Astrocyte of the cerebellum (primary cell): ENCODE data around the gene KPNA6.
"Not testable (repeated sequence)": the region's sequence is repeated elsewhere in the genome, so short reads cannot be mapped to it uniquely, and the experiment has no call there.

ENCODE experiments used
- DNase-seq: peaks from one replicate; pipeline ENCODE4 v3.0.0-alpha.2; 2011; ENCODE audit warnings: low read depth
- H3K4me3 ChIP-seq: 2 replicates; pipeline ENCODE4 v1.5.1; 2011; ENCODE audit warnings: mild to moderate bottlenecking, low read depth, low read length, moderate library complexity
- CTCF ChIP-seq: IDR thresholded peaks from 2 replicates; pipeline ENCODE4 v1.5.1; 2012; ENCODE audit warnings: low read length, low read depth, moderate library complexity, mild to moderate bottlenecking; ENCODE audit errors: missing control alignments
- in situ Hi-C: cut with HindIII; loops from 2 replicates; pipeline ENCODE4 v1.10.0; 2017; ENCODE audit warnings: low sequenced_read_pairs

KPNA6 gene

GRCh38 chr1:32125313-32125712 is 17.5 kb downstream of the KPNA6 start:
- DNase-seq: no peak
- TF ChIP-seq CTCF: no peak
- H3K4me3 ChIP-seq: no peak overlapping the region
- in situ Hi-C loops: no loop called here

GRCh38 chr1:32126770-32127169 is 18.9 kb downstream of the KPNA6 start:
- DNase-seq: no peak
- no peak overlapping the region for H3K4me3 ChIP-seq
- TF ChIP-seq CTCF: no peak
- in situ Hi-C loops: no loop called here

GRCh38 chr1:32127409-32128198 is 19.7 kb downstream of the KPNA6 start:
- DNase-seq: no peak
- no peak overlapping the region for H3K4me3 ChIP-seq
- no peak for TF ChIP-seq CTCF
- in situ Hi-C loops: no loop called here

- H3K4me3 ChIP-seq: no peak overlapping the region
- no peak for TF ChIP-seq CTCF
- in situ Hi-C loops: no loop called here
Measured at GRCh38 chr1:32128479-32128878, 20.6 kb downstream of the KPNA6 start.

GRCh38 chr1:32128964-32129363 is 21.1 kb downstream of the KPNA6 start:
- H3K4me3 ChIP-seq: no peak overlapping the region
- no peak for DNase-seq
- in situ Hi-C loops: no loop called here
- TF ChIP-seq CTCF: no peak

More at GRCh38 chr1:32128479-32128878, 20.6 kb downstream of the KPNA6 start:
- DNase-seq: no peak

GRCh38 chr1:32133950-32134280 is 26.1 kb downstream of the KPNA6 start:
- DNase-seq, H3K4me3 ChIP-seq, in situ Hi-C loops: not testable (repeated sequence)

- DNase-seq: no peak
- TF ChIP-seq CTCF: no peak
Measured at GRCh38 chr1:32137111-32137510, 29.3 kb downstream of the KPNA6 start.

More at GRCh38 chr1:32137111-32137510, 29.3 kb downstream of the KPNA6 start:
- no peak overlapping the region for H3K4me3 ChIP-seq
- in situ Hi-C loops: no loop called here
